ENCODE data around the gene TNFRSF1A.

- TF ChIP-seq CTCF (IDR thresholded peaks at IDR 0.05) (no peak), EZH2 (IDR thresholded peaks at IDR 0.05) (no peak)
Measured at GRCh38 chr12:6315184-6315583, 26.7 kb downstream of the TNFRSF1A start.

Data from neural progenitor cell (in vitro differentiated cells).